SK-N-MC (cell line): Measurements from ENCODE around the gene SCN8A.
"Not testable (repeated sequence)": the region's sequence is repeated elsewhere in the genome, so short reads cannot be mapped to it uniquely, and the experiment has no call there.

Experiments used
- DNase-seq: peaks from one replicate; pipeline ENCODE4 v3.0.0-alpha.2; 2011; ENCODE audit warnings: low read depth, low spot score
- H3K27ac ChIP-seq: fragments of 200-600 bp; sonication (generic); 2 replicates; pipeline ENCODE4 v1.5.1; 2016; ENCODE audit warnings: mixed run types
- H3K36me3 ChIP-seq: fragments of 200-600 bp; sonication (generic); 2 replicates; pipeline ENCODE4 v1.6.1; 2017; ENCODE audit warnings: antibody characterized with exemption, low read length, mixed read lengths; ENCODE audit not compliant: insufficient read depth
- H3K4me3 ChIP-seq: fragments of 200-600 bp; sonication (generic); 2 replicates; pipeline ENCODE4 v1.5.1; 2016
- H3K9ac ChIP-seq: fragments of 200-600 bp; sonication (generic); 2 replicates; pipeline ENCODE4 v1.8.0; 2017; ENCODE audit warnings: mixed run types, mixed read lengths; ENCODE audit not compliant: insufficient read length
- H3K9me3 ChIP-seq: fragments of 200-600 bp; sonication (generic); 2 replicates; pipeline ENCODE4 v1.6.1; 2017; ENCODE audit warnings: low read depth, mild to moderate bottlenecking, antibody characterized with exemption, low read length, moderate library complexity, mixed read lengths
- EZH2 ChIP-seq: fragments of 200-600 bp; sonication (generic); IDR thresholded peaks from one replicate; pipeline ENCODE4 v1.6.1; 2017; ENCODE audit warnings: antibody characterized with exemption
- FOXP2 ChIP-seq: optimal IDR thresholded peaks from 2 replicates; pipeline ENCODE3; 2011; ENCODE audit warnings: mild to moderate bottlenecking, moderate library complexity; ENCODE audit not compliant: insufficient read depth; ENCODE audit errors: extremely low read length, control extremely low read depth
- POLR2AphosphoS5 ChIP-seq: IDR thresholded peaks from 2 replicates; pipeline ENCODE4 v1.6.1; 2012; ENCODE audit warnings: mild to moderate bottlenecking, low read depth, low read length, borderline replicate concordance

SCN8A gene

GRCh38 chr12:51589557-51590176 lies 1.4 kb upstream of the SCN8A start:
- Histone ChIP-seq H3K9me3 (no peaks in the 10 kb centered on the region), H3K27ac (no peak overlapping the region), H3K9ac (no peak overlapping the region), H3K4me3 (peak overlapping the region; percentile 91), H3K36me3 (no peaks in the 10 kb centered on the region)
- no peak for DNase-seq
- TF ChIP-seq FOXP2 (no peak), POLR2AphosphoS5 (no peak), EZH2 (no peak)

- H3K9ac ChIP-seq, result peak overlapping the region; percentile 71
- H3K36me3 ChIP-seq, result no peaks in the 10 kb centered on the region
- no peak overlapping the region for H3K27ac ChIP-seq
- TF ChIP-seq EZH2 (no peak), POLR2AphosphoS5 (no peak), FOXP2 (no peak)
- H3K9me3 ChIP-seq, result no peaks in the 10 kb centered on the region
- peak overlapping the region; percentile 91 for H3K4me3 ChIP-seq
- no peak for DNase-seq
Observed at GRCh38 chr12:51590347-51591015, 552 bp upstream of the SCN8A start.

GRCh38 chr12:51592034-51592705 lies 1.1 kb downstream of the SCN8A start:
- DNase-seq, result no peak
- Histone ChIP-seq H3K4me3 (peak overlapping the region; percentile 57), H3K9me3 (no peaks in the 10 kb centered on the region), H3K9ac (no peak overlapping the region), H3K36me3 (no peaks in the 10 kb centered on the region), H3K27ac (no peak overlapping the region)
- TF ChIP-seq POLR2AphosphoS5 (no peak), EZH2 (no peak), FOXP2 (no peak)

GRCh38 chr12:51593021-51593420 lies 2.0 kb downstream of the SCN8A start:
- no peaks in the 10 kb centered on the region for H3K9me3 ChIP-seq
- H3K36me3 ChIP-seq, result no peaks in the 10 kb centered on the region
- no peak for DNase-seq
- no peak overlapping the region for H3K27ac ChIP-seq
- no peak overlapping the region for H3K4me3 ChIP-seq
- no peak overlapping the region for H3K9ac ChIP-seq
- TF ChIP-seq EZH2 (no peak), FOXP2 (no peak), POLR2AphosphoS5 (no peak)

- Histone ChIP-seq H3K36me3 (no peaks in the 10 kb centered on the region), H3K9me3 (no peaks in the 10 kb centered on the region), H3K9ac (no peak overlapping the region), H3K4me3 (no peak overlapping the region), H3K27ac (no peak overlapping the region)
- TF ChIP-seq POLR2AphosphoS5 (no peak), FOXP2 (no peak), EZH2 (no peak)
- DNase-seq, result peak; percentile 6
Observed at GRCh38 chr12:51593539-51593938, 2.5 kb downstream of the SCN8A start.

- Histone ChIP-seq H3K4me3 (no peak overlapping the region), H3K9me3 (no peaks in the 10 kb centered on the region), H3K9ac (no peak overlapping the region), H3K36me3 (no peaks in the 10 kb centered on the region), H3K27ac (no peak overlapping the region)
- DNase-seq, result no peak
- TF ChIP-seq EZH2 (no peak), FOXP2 (no peak), POLR2AphosphoS5 (no peak)
Observed at GRCh38 chr12:51598156-51598555, 7.1 kb downstream of the SCN8A start.

GRCh38 chr12:51600721-51601120 lies 9.7 kb downstream of the SCN8A start:
- no peak overlapping the region for H3K4me3 ChIP-seq
- no peak for TF ChIP-seq EZH2
- no peak for TF ChIP-seq POLR2AphosphoS5
- TF ChIP-seq FOXP2, result no peak
- H3K9me3 ChIP-seq, result no peaks in the 10 kb centered on the region
- no peak for DNase-seq
- no peak overlapping the region for H3K9ac ChIP-seq
- H3K36me3 ChIP-seq, result no peaks in the 10 kb centered on the region
- no peak overlapping the region for H3K27ac ChIP-seq

- Histone ChIP-seq H3K9me3 (no peaks in the 10 kb centered on the region), H3K4me3 (no peak overlapping the region), H3K27ac (no peak overlapping the region), H3K9ac (no peak overlapping the region), H3K36me3 (no peaks in the 10 kb centered on the region)
- TF ChIP-seq POLR2AphosphoS5, result no peak
- DNase-seq, result no peak
Observed at GRCh38 chr12:51601241-51601640, 10.2 kb downstream of the SCN8A start.

- DNase-seq, H3K9me3 ChIP-seq: not testable (repeated sequence)
Observed at GRCh38 chr12:51605896-51606295, 14.9 kb downstream of the SCN8A start.

GRCh38 chr12:51607197-51607596 lies 16.2 kb downstream of the SCN8A start:
- not testable (repeated sequence) for H3K4me3 ChIP-seq, H3K27ac ChIP-seq, H3K36me3 ChIP-seq, DNase-seq, H3K9ac ChIP-seq, H3K9me3 ChIP-seq

More at GRCh38 chr12:51605896-51606295, 14.9 kb downstream of the SCN8A start:
- H3K4me3 ChIP-seq, H3K9ac ChIP-seq, H3K36me3 ChIP-seq, H3K27ac ChIP-seq: not testable (repeated sequence)
